NCI-H2227 (cell line): Measurements from ENCODE around the gene UNC79.
"Not testable (repeated sequence)": the region's sequence is repeated elsewhere in the genome, so short reads cannot be mapped to it uniquely, and the experiment has no call there.

Source experiments
- DNase-seq: peaks from one replicate; lab custom pipeline; 2025; ENCODE audit not compliant: unreplicated experiment; lab: John Stamatoyannopoulos, UW

The UNC79 gene

GRCh38 chr14:93493054-93493453 lies 62.3 kb downstream of the UNC79 start:
- DNase-seq = no peak

GRCh38 chr14:93493622-93494021 lies 62.9 kb downstream of the UNC79 start:
- DNase-seq = not testable (repeated sequence)

DNA sequence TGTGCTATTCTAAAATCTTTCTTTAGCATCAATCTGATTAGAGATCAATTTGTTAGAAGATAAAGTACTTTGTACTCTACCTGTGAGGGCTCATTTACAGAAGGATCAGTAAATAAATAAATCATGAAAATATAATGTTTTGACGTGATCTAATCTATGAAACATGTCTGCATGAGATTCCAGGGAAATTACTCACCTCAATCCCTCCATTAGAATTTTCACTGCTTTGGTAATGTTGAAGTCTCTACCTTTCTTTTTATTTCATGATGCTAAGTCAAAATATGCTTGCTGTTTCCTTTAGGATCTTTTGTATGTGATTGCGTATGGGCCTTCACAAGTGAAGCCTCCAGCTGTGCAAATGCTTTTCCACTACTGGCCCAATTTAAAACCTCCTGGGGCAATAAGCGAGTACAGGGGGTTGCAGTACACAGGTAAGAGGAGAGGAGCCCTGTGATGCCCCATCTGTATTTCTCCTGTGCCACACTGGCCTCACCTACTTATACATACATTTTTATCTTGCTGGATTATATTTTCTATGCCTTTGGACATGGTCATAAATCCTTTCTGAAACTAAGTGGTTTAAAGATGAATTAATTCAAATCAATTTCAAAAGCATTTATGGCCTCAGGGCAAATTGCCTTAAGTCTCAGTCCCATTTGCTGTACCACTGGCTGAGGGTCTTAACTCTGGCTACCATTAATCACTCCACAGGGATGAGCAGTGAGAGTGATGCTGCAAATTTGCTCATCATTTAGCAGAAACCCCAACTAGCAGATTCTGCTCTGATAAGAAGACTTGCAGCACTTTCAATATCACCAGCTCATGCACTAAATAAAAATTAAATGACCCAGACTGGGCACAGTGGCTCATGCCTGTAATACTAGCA lies 66.4 kb downstream of the UNC79 start:
- DNase-seq = no peak

DNA sequence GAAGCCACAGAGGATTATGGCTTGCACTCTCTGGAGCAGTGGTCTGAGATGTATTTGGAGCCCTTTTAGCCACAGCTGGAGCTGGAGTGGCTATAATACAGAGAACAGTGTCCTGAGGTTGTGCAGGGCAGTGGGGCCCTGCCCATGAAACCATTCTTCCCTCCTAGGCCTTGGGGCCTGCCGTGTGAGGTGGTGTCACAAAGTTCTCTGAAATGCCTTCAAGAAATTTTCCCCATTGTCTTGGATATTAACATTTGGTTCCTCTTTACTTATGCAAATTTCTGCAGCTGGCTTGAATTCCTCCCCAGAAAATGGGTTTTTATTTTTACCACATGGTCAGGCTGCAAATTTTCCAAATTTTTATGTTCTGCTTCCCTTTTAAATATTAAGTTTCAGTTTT lies 79.3 kb downstream of the UNC79 start:
- no peak for DNase-seq

GRCh38 chr14:93511001-93511400 lies 80.3 kb downstream of the UNC79 start:
- no peak for DNase-seq

- DNase-seq = no peak
Measured at GRCh38 chr14:93520053-93520607, 89.4 kb downstream of the UNC79 start.

DNA sequence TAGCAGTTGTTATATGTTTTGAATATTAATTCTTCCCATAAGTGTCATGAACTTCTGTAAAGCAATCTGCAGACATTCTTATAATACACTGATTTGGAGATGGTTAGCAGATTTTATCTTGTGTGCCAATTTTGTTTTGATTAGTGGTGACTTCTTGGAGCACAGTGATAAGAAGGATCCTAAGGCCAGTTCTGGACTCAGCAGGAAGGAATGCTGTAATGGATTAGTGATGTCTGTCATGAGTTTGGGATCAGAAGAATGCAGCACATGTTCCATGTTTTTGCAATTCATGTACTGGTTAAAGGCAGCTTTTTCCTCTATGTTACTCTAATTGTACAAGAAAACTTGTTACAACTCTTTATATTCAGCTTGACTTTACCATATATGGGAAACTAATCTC lies 91.5 kb downstream of the UNC79 start:
- DNase-seq = no peak

- DNase-seq = not testable (repeated sequence)
Measured at GRCh38 chr14:93525216-93525615, 94.5 kb downstream of the UNC79 start.

DNA sequence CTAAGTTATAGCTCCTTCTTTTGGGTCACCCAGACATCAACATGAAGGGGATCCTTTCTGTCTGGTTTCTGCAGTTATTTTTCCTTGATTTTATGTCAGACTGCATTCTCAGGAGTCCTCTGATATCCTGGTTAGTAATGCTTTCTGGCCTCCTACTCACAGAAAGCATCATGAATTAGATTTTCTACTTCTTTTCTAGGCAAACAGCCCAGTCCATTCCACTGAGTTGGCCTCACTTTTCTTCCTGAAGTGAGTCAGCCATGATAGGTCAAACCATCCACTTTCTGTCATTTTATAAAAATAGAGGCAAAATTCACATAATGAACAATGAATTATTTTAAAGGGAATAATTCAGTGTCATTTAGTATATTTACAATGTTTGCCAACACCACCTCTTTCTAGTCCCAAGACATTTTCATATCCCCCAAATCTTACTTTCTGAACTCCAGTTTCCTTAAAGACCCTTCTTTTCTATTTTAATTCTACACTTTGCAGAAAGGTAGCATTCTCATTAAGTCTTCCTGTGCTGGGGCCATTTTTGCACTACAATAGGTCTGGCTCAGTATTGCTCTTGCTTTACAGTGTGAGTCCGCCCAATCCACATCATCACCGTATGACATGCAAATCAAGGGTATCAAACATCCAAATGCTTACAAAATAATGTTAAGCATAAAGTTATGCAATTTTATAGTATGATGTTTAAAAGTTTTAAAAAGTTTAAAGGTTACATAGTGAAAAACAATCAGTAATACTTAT lies 95.1 kb downstream of the UNC79 start:
- DNase-seq = no peak

GRCh38 chr14:93527203-93527607 lies 96.5 kb downstream of the UNC79 start:
- no peak for DNase-seq

- no peak for DNase-seq
Measured at GRCh38 chr14:93528884-93529558, 98.3 kb downstream of the UNC79 start.

DNA sequence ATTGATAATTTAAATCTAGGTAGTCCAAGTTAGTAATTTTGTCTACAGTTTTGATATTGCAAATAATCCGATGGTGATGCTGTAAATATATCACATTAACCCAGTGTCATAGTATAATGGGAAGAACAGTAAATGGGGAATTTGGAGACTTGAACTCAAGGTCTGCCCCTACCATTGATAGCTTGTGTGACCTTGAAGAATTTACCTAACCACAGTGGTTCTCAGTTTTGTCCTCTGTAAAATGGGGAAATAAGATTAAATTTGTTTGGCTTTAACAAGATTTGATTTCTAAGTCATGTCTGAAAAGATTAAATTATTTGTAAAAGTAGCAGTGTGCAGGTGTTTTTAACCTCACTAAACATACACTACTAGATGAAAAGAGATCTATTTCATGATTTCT lies 100.9 kb downstream of the UNC79 start:
- no peak for DNase-seq

DNA sequence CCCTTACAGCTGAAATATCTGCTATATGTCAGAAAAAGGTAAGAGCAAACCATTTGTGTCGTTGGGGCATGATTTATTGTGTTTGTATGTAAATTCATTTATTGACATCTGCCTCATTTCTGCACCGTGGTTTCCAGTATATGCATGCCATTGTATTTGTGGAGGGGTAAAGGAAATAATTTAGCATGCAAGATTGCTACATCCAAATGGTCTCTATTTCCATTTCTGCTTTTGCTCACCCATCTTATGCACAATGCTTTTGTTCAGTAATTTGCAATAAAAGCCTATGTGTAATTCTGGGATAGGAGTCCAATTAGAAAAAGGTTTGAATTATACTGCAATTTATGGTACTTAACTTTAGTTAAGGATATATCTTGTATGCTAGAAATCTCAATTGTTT lies 101.8 kb downstream of the UNC79 start:
- no peak for DNase-seq

DNA sequence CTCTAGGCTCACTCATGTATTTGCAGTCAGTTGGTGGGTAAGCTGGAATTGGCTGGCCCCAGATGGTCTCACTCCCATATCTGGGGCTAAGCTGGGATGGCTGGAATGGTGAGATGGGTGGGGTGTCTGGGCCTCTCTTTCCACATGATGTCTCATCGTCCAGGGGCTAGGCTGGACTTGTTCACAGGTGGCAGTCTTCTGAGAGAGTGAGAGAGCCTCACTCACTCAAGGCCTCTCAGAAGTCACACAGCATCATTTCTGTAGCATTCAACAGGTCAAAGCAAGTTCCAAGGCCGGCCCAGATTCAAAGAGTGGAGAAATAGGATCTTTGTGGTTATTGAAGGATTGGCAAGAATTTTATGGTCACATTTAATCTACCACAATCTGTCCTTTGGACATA lies 102.7 kb downstream of the UNC79 start:
- DNase-seq = no peak

DNA sequence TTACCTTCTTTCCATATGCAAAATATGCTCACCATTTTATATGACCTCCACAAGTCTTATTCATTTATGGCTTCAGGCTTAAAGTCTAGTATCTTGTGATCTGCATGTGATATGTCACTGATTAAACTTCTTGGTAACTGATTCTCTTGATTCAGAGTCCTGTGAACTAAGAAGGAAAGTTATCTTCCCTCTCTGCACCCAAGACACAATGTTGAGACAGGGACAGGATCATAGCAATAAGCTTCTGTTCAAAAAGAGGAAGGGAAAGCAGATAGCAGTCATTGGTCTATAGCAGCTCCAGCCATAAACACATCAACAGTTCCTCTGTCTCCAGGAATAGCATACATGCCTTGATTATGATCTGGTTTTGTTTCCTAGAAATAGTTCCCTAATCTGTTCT lies 103.1 kb downstream of the UNC79 start:
- DNase-seq = no peak

- DNase-seq = no peak
Measured at GRCh38 chr14:93535537-93535936, 104.8 kb downstream of the UNC79 start.

DNA sequence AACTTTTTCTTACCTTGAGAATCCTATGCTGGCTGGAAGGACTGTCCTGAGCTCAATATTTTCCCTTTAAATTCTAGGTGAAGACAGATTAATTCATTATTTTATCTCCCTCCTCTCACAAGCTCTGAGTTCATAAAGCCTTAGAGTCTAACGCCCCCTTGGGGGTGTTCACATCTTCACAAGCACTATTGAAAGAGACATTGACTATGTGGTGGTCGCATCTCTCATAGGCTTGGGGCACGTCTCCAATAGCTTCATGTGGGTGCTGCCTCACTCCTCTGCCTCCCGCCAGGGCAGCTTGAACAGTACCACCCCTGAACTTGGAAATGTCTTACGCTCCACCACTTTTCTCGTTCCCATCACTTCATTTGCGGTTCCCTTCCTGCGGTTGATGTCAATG lies 106.2 kb downstream of the UNC79 start:
- peak; percentile 13 for DNase-seq

DNA sequence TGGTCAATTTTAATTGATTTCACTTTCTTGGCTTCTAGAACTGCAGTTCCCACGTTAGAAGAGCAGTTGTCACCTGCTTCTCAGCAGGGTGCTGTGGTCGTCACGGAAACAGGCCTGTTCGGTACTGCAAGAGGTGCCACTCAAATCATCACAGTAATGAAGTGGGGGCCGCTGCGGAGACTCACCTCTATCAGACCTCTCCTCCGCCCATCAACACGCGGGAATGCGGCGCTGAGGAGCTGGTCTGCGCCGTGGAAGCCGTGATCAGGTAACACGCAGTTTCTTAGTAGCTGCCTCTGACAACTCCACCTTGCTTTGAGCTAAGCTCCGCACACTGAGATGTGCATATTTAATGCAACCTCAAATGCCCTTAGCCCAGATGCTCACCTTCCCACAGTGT lies 107.2 kb downstream of the UNC79 start:
- DNase-seq = peak; percentile 53

GRCh38 chr14:93538413-93538812 lies 107.7 kb downstream of the UNC79 start:
- peak; percentile 49 for DNase-seq

DNA sequence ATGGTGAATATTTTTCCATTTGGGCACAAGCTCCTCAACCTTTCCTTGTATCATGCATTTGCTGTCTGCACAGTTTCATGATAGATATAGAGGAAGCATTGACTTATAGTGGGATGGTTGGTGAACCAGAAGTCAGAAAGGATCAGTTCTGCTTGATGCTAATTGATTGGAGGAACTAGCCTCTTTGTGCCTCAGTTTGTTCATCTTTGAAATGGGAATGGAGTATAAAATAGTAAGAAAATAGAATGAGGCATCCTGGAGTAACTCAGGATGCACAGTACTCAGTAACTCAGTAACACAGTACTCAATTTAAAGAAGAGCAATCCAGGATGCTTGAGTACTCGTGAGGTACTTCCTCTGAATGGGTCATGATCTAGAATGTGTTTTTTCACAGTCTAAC lies 109.5 kb downstream of the UNC79 start:
- DNase-seq = no peak

DNA sequence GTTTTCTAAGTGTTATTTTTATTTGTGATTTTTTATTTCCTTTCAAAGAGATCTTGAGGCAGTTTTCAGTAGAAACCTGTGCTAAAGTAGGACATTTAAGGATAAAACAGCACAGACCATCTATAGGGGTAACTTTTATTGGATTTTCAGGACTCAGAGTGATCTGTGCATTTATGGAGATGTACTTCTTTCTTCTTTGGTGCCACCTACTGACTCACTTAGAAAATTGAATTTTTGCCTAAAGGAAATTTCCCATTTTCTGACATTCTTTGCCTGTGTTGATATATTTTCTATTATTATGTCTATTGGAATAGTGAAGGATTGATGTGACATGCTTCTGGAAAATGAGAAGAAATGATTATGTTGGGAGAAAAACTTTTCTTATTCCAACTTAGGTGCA lies 113.0 kb downstream of the UNC79 start:
- peak; percentile 27 for DNase-seq
